ENCODE results near the gene SPATA18.

SPATA18 gene

DNA sequence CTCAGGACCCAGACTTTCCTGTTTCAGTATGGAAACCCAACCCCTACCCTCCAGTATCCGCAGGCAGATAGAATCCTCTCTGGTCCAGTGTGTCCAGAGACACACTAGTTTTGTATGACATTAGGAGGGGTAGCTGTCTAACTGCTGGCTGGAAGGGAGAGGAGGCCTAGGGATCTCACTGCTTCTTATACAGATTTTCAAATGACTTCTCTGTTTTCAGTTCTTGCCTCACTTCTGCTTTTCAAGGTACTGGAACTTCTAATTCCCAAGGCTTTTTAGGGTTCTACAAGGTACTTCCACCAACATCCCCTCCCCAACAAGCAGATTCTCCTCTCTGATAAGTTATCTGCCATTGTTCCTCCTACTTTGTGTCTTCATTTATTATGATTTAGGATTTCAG, 19.1 kb upstream of the SPATA18 start:
- no peak for DNase-seq (ENCODE audit: low read depth in 2 of 2)
- no peak overlapping the region for H3K4me3 ChIP-seq (replicated peaks in 1 of 2; ENCODE audit: low read depth in 2 of 2, low read length in 2 of 2)
- TF ChIP-seq, protein P1, sequence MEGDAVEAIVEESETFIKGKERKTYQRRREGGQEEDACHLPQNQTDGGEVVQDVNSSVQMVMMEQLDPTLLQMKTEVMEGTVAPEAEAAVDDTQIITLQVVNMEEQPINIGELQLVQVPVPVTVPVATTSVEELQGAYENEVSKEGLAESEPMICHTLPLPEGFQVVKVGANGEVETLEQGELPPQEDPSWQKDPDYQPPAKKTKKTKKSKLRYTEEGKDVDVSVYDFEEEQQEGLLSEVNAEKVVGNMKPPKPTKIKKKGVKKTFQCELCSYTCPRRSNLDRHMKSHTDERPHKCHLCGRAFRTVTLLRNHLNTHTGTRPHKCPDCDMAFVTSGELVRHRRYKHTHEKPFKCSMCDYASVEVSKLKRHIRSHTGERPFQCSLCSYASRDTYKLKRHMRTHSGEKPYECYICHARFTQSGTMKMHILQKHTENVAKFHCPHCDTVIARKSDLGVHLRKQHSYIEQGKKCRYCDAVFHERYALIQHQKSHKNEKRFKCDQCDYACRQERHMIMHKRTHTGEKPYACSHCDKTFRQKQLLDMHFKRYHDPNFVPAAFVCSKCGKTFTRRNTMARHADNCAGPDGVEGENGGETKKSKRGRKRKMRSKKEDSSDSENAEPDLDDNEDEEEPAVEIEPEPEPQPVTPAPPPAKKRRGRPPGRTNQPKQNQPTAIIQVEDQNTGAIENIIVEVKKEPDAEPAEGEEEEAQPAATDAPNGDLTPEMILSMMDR (IDR thresholded peaks at IDR 0.05; ENCODE audit: low read depth, low read length) = no peak

DNA sequence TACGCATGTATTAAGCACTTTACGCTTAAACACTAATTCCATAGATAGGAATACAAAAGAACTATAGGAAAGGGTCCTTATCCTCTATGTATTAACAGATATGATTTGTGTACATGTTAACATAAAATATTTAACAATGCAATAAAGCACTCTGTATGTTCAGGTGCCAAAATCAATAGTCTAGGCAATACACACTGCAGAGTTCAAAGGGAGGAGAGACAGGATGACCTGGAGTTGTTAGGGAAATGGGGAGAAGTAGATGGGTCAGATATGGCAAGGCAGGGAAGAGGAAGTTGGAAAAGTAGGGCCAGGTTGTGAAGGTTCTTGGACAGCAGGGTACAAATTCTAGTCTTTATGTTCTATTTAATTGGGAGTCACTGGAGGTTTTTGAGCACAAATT, 15.9 kb upstream of the SPATA18 start:
- DNase-seq (ENCODE audit: low read depth in 2 of 2) = no peak
- no peak overlapping the region for H3K4me3 ChIP-seq (replicated peaks in 1 of 2; ENCODE audit: low read depth in 2 of 2, low read length in 2 of 2)
- TF ChIP-seq, protein P1 (IDR thresholded peaks at IDR 0.05; ENCODE audit: low read depth, low read length) = no peak

DNA sequence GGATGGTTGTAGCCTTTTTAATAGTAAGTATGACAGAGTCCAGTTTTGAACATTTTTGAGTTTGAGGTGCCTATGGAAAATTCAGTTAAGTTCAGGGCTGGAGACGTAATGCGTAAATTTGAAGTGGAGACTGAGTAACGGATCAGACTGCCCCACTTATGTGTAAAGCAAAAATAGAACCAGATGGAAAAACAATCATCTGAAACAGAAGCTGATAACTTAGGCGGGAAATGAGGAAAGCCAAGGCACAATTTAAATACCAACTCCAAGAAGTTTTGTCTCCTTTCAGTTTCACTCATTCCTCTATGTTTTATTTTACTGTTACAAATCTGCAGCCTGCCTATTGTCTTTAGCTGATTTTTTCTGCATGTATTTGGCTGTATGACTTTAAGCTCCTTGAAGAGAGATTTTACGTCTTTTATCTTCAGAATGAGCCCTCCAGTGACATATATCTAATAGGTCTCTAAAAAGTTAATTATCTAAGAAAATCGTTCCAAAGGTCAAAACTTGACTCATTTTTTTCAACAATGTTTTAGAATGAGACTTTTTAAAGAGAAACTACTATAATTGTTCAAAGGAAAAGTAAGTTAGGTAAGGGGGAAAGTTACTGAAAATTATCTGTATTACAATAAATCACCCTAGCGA, 14.1 kb upstream of the SPATA18 start:
- DNase-seq (ENCODE audit: low read depth in 2 of 2) = peak in 1 of 2 donors; percentile 5
- H3K4me3 ChIP-seq (replicated peaks in 1 of 2; ENCODE audit: low read depth in 2 of 2, low read length in 2 of 2) = peak overlapping the region; percentile 79 to 83
- TF ChIP-seq, protein P1 (IDR thresholded peaks at IDR 0.05; ENCODE audit: low read depth, low read length) = no peak

DNA sequence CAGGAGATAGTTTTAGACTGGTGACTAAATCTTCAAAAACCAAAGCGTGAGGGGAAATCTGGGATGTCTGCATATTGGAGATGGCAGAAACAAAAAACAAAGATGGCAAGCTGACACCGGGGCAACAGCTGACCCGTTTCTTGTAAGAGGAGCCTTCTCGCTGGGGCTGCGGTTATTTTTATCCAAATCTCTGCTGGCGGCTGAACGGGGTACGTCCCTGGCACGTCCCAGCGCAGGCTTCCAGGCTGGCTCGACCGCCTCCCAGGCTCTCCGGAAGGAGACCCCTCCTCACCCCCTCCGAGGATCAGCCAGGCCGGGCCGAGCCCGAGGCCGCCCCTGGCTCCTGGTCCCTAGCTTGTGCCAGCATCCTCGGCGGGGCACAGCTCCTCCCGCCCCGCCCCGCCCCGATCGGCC, 13.4 kb upstream of the SPATA18 start:
- peak; percentile 43 to 50 for DNase-seq (ENCODE audit: low read depth in 2 of 2)
- TF ChIP-seq, protein P1 (IDR thresholded peaks at IDR 0.05; ENCODE audit: low read depth, low read length) = no peak
- peak overlapping the region; percentile 79 to 83 for H3K4me3 ChIP-seq (replicated peaks in 1 of 2; ENCODE audit: low read depth in 2 of 2, low read length in 2 of 2)

DNA sequence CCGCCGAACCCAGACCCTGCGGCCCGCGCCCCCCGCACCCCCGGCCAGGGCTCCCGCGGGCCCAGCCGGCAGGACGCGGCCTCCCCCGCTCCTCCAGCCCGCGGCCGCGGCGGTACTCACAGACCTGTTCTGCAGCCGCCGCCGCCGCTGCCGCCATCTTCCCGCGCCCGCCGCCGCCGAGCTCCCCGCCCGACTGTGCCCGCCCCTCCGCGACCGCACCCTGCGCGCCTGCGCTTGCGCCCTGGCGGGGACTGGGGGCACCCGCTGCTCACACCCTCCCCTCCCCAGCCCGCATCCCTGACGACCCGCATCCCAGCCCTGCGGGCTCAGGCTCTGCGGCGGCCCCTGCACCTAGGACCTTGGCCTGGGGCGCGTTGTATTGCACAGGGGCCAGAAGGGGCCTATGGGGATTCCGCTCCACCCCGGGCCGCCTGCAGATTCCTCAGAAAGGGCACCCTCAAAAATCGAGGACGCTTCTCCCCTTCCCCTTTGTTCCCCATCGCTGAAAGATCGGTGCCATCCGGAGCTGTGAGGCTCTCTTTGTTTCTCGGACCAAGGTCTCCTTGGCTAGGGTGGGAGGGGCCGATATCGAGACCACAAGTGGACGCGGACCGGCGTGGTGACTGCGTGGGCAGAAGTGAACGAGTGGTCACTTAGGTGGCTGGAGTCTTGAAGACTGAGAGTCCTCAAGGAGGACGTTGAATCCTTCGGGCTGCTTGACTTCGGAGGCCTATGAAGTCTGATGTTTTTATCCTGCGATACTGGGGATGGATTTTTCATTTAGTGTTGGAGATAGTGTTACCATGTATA, 12.8 kb upstream of the SPATA18 start, which contains the start of gene SGCB:
SGCB (minus strand) TSS at position 197 of the 810 bp plus-strand sequence; CDS start at position 157, 40 bp downstream.
- peak within 1 kb of the TSS; percentile 79 to 83 for H3K4me3 ChIP-seq (replicated peaks in 1 of 2; ENCODE audit: low read depth in 2 of 2, low read length in 2 of 2)
- peak; percentile 43 to 59 for DNase-seq (ENCODE audit: low read depth in 2 of 2)

DNA sequence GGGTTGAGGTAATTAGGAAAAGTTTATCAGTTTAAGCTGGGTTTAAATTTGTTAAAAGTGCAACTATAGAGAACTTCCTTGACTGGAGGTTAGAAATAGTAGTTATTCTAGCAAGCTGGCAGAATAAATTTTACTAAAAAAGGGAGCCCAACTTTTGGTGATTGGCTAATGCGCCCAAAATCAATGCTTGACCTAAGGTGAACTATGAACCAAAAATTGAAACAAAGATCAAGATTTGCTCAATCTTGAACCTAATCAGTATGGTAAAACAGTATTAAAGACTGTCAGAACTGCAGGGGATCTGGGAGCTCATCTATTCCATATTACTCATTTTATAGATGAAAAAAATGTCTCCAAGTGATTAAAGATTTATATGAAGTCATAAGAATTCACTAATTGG, 6.1 kb upstream of the SPATA18 start:
- H3K4me3 ChIP-seq (replicated peaks in 1 of 2; ENCODE audit: low read depth in 2 of 2, low read length in 2 of 2) = no peak overlapping the region
- TF ChIP-seq, protein P1 (IDR thresholded peaks at IDR 0.05; ENCODE audit: low read depth, low read length) = no peak
- no peak for DNase-seq (ENCODE audit: low read depth in 2 of 2)

More for the DNA sequence above, 12.8 kb upstream of the SPATA18 start, which contains the start of gene SGCB:
- TF ChIP-seq, protein P1 (IDR thresholded peaks at IDR 0.05; ENCODE audit: low read depth, low read length) = no peak

Data from cardiac fibroblast (primary cell).